ENCODE measurements around the gene AIMP2.
"Not testable (repeated sequence)": the region's sequence is repeated elsewhere in the genome, so short reads cannot be mapped to it uniquely, and the experiment has no call there.

DNA sequence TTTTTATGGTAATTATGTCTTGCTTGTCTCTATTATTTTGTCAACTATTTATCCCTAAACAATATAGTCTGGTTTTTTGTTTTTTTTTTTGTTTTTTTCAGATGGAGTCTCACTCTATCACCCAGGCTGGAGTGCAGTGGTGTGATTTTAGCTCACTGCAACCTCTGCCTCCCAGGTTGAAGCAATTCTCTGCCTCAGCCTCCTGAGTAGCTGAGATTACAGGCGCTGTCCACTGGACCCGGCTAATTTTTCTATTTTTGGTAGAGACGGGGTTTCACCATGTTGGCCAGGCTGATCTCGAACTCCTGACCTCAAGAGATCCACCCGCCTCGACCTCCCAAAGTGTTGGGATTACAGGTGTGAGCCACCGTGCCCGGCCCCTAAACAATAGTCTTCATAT lies 1.3 kb downstream of the AIMP2 start:
- not testable (repeated sequence) for TF ChIP-seq POLR2A, CTCF (IDR thresholded peaks at IDR 0.05)

All from testis (tissue), 2 donors.